NCI-H1930 (cell line): ENCODE data around the gene LCN10.
"Not testable (repeated sequence)": the region's sequence is repeated elsewhere in the genome, so short reads cannot be mapped to it uniquely, and the experiment has no call there.

Source experiments
- DNase-seq, 2 experiments: peaks; one replicate each; lab custom pipeline; 2025; lab: John Stamatoyannopoulos, UW

LCN10 gene

DNA sequence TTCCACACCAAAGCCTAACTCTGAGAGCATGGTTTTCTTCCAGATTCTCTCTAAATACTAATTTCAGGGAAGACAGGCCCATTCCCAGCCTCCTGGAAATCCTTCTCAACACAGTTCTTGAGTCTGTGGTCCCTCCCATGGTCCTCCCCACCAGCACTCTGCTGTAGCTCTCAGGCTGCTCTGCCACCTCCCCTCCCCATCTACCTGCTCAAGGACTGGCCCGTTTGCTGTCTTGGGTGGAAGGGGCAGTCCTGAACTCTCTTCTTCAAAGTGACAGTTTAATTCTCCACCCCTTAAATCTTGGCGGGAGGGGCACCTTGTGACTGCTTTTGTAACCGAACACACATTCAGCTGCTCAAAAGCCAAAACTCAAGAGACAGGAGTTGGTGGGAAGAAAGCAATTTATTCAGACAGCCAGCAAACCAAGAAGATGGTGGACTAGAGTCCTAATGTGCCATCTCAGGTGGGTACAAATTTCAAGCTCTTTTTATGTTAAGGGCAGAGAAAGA is 29.2 kb upstream of the LCN10 start:
- DNase-seq, result no peak

DNA sequence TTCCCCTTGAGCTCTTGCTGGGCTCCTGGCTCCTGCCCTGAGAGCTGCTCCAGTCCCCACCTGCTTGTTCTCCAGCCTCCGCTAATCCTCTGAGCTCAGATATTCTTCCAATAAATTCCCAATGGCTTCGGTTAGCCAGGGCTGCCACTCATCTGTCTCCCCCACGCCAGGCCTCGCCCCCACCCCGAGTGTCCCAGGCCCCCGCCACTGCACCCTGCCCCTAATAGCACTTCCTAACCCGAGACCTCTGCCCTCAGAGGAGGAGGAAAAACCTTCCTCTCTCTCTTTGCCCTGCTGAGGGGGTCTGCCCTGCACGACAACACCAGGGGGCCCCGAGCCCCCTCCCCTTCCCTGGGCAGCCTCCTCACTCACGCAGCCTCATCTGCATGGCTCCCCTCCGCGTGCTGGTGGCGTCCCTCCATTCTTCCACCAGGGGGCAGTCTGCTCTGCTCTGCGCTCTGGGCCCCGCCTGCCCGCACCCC is 27.0 kb upstream of the LCN10 start:
- DNase-seq, result peak; percentile 57 to 78

DNA sequence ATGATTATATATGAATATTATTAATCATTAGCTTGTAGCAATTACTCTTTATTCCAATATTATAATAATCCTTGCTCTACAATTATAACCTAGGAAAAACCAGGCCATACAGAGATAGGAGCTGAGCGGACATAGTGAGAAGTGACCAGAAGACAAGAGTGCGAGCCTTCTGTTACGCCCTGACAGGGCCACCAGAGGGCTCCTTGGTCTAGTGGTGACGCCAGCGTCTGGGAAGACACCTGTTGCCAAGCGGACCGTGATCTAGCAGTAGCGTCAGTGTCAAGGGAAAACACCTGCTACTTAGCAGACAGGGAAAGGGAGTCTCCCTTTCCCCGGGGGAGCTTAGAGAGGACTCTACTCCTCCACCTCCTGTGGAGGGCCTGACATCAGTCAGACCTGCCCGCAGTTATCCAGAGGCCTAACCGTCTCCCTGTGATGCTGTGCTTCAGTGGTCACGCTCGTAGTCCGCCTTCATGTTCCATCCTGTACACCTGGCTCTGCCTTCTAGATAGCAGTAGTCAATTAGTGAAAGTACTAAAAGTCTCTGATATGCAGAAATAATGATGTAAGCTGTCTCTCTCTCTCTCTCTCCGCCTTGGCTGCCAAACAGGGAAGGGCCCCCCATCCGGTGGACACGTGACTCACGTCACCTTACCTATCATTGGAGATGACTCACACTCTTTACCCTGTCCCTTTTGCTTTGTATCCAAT is 23.8 kb upstream of the LCN10 start:
- peak; percentile 39 to 61 for DNase-seq

DNA sequence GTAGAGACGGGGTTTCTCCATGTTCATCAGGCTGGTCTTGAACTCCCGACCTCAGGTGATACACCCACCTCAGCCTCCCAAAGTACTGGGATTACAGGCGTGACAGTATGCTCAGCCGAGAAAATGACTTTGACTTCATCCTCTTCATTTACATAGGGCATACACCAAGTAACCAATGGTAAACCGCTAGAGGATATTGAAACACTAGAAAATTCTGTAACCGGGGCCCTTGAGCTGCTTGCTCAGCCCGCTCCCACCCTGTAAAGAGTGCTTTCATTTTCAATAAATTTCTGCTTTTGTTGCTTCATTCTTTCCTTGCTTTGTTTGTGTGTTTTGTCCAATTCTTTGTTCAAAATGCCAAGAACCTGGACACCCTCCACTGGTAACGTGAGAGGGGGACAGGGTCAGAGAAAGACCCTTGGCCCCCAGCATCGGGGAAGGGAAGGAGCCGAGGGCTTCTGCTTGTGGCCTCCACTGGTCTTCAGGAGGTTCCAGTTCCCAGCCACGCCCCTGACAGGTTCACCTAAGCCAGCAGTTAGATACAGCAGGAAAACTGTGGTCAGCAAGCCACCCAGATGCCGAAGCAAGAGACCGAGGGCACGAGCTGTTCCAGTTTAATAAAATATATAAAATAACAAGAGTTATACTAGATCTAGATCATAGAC is 23.1 kb upstream of the LCN10 start:
- not testable (repeated sequence) for DNase-seq

DNA sequence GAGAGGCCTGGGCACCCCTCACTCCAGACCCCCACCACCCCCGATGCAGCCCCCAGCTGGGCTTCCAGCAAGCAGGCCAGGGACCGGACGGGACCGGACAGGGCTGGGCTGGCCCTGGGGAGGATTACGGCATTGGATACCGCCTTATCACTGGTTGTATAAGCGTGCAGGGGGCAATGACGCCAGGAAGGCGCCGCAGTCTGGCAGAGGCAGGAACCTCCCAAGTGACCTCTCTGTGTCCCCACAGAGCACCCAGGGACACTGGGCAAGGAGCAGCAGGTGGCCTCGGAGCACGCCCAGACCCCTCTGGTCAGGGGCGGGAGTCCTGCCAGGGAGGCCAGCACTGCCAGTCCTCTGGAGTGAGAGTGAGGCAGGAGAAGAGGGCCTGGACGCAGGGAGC is 22.3 kb upstream of the LCN10 start:
- no peak for DNase-seq

DNA sequence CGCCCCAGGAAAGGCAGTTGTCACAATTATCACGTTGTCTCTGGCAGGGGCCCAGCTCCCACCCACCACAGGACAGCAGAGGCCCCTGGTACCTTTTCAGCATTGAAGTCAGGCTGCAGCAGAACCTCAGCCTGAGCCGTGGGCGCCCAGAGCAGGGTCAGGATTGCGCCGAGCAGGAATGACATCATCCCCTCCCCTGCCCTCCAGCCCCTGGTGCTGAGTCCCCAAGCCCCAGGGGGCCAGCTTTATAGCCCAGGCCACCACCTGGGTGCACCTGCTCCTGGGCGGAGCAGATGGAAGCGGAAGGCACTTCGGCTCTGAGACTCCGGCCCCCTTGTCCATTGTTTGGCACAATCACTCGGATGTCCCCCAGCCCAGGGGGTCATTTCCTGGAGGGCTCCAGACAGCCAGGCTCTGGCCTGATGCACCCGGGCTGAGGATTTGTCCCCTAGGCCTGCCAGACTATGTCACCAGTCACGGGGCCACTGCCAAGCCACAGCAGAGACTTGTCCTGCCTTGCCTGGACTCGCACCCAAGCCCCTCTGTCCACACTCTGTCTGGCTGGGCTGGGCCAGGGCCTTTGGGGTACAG is 21.7 kb upstream of the LCN10 start, which contains the start of gene LCN15:
LCN15 (minus strand) TSS at position 218 of the 591 bp plus-strand sequence; CDS start at position 188, 30 bp downstream.
- no peak for DNase-seq

DNA sequence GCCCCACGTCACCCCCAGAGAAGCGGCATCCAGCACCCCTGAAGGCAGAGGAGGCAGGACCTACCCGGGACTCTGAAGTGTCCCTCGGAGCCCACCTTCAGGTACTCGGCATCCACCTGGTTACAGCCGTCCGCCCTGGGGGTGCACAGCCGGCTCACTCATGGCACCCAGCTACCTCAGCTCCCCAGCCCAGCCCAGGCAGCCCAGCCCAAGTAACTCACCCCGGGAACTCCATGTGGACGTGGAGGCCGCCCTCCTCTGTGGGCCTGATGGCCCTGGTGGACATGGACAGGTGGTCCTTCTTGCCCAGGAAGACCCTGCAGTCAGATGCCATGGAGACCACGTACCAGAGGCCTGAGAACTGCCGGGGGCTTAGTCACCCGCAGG is 20.9 kb upstream of the LCN10 start:
- DNase-seq, result no peak

DNA sequence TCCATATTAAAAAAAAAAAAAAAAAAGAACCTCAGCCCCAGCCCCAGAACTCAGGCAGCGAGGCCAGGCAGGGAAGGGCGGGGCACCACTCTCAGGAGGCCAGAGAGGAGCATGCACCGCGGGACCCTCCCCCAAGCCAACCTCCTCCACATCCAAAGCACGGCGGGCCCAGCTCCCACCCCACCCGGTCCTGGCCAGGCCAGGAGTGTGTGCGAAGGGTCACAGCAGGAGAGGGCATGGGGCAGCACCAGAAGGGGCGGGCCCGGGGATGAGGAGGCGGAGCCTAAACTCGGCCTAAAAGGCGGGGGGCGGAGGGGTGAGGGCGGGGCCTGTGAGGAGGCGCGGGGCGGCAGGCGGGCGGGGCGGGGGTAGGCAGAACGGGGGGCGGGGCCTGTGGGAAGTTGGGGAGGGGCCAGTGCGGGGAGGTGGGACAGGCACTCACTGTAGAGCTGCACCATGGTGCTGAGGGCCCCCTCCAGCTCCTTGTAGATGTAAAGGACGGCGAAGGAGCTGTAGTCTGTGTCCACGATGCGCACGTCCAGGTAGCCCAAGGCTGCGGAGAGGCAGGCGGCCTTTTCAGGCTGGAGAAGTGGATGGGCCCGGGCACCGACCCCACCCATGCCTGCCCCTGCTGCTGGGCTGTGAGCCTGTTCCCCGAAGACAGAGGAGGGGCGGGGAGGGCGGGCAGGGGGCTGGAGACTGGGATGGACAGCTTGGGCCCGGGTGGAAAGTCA is 20.3 kb upstream of the LCN10 start:
- peak in 1 of 2 experiments; percentile 32 for DNase-seq

DNA sequence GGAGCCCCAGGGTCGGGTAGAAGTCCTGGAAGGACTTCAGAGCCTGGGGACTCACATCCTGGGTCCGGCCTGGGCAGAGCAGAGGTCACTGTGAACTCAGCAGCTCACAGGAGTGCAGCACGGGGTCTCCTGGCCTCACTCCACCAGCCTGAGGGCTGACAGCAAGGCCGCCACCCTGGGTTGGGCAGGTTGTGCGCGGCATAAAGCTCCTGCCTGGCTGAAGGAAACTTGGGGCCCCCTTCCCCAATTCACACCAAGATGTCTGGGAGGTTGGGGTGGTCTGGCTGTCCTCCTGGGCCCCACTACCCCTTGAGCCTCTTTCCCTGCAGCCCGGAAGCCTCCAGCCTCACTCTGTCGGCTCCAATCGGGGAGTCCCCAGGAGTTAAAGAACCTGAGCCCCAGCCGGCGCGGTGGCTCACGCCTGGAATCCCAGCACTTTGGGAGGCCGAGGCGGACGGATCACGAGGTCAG is 19.5 kb upstream of the LCN10 start:
- no peak for DNase-seq

DNA sequence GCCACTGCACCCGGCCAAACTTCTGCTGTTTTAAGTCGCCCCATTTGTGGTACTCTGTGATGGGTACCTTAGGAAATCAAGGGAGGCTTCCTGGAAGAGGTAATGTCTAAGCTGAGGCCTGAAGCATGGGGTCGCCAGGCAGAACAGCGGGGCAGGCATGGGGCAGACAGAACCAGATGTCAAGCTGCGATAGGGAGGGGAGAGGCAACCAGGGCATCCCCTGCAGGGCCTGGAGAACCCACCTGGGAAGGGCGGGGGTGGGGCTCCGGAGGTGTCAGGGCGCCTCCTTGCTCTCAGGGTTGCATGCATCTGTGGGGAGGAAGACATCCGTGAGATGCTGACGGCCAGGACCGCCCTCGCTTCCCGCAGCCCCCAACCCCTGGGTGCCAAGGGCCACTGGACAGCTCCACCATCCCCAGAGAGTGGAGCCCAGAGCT is 18.8 kb upstream of the LCN10 start:
- no peak for DNase-seq

DNA sequence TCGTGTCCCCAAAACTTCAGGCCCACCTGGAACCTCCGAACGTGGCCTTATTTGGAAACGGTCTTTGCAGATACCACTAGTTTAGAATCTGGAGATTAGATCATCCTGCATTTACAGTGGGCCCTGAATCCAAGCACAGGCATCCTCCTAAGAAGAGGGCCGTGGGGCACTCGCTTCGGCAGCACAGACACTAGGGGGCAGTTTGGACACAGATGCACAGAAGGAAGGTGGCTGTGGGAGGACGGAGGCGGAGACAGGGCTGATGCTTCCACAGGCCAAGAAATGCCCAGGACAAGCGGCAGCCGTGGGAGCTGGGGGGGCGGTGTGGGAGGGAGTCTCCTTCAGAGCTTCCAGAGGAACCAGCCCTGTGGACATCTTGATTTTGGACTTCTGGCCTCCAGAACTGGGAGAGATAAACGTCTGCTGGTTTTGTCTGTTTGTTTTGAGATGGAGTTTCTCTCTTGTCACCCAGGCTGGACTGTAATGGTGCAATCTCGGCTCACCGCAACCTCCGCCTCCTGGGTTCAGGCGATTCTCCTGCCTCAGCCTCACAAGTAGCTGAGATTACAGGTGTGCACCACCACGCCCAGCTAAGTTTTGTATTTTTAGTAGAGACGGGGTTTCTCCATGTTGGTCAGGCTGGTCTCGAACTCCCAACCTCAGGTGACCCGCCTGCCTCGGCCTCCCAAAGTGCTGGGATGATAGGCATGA is 18.2 kb upstream of the LCN10 start:
- DNase-seq, result peak; percentile 32 to 43

DNA sequence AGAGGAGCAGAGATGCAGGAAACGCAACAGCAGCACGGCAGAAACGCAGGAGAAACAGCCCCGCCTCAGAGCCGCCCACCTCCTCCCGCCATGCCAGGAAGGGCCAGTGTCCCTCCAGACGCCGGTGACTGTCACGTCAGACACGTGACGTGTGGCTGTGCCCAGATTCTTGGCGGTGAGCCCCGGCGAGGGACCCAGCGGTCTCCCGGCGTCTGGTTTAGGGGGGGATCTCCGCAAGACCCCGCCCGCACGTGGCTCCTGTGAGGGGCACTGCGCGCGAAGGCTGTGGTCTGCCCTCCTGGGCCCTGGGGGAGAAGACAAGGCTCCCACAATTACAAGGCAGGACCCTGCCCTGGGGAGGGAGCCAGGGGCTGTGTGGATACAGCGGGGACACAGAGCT is 17.7 kb upstream of the LCN10 start:
- DNase-seq, result no peak

DNA sequence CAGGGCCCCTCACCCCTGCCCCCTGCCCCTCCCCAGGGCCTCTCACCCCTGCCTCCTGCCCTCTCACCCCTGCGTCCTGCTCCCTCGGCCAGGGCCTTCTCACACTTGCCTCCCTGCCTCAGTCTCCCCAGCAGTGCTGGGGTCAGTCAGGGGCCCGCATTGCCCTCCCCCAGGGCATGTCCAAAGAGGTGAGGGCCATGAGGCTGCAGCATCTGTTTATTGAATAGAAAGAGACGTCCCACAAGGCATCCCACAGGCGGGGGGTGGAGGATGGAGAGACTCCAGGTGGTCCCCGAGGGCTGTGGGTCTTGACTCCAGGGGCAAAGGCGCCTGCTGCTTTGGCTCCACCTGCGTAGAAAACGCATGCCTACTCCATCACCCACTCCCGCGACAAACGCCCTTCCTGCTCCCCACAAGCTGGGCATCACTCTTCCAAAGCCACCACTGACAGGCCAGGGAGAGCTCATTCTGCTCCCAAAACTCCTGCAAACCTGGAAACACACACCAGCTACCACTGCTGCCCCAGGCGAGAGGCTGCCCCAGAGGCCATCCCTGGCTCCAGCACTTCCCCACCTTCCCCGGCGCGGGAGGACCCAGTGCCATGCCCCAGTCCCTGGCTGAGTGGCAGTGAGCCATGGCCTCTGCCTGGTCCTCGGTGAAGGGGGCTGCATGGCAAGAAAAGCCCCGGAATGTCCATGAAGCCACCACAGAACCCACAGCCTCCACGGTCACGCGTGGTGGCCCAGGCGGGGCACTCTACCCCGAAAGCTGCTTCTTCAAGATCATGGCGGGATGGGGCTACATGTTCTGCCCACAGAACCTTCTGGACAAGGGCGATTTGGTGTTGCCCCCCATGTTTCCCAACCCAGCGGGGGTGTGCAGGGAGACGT is 16.9 kb upstream of the LCN10 start:
- no peak for DNase-seq

DNA sequence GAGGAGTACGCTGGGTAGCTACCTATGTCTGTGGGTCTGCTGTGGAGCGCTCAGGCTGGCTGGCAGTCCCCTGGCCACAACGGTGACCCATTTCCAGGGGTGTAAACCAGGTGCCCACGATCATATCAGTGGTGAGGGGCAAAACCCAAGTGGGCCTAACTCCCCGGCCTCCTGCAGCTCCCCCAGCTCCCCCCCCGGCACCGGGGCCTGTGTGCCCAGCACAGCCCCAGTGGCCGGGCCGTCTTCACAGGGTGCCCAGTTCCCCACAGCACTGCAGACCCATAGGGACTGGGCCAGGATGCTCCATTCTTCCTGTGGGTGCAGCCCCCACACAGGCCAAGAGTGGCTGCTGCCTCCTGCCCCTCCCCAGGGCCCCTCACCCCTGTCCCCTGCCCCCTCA is 16.3 kb upstream of the LCN10 start:
- DNase-seq, result no peak

DNA sequence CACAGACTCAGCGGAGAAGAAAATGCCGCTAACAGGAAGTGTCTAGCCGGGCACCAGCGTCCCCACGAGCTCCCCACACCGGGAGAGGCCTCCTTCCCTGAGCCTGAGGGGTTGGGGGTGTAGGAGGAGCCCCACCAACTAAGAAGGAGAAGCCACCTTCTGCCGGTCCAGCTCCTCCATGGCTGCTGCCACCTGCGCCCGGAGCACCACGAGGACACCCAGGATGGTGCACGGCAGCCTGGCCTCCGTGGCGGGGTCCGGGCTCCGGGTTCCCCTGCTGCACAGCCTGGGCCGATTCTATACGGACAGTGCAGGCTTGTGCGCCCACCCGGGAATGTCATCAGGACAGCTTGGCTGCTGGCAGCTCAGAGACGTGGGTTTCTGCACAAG is 15.0 kb upstream of the LCN10 start:
- DNase-seq, result no peak

DNA sequence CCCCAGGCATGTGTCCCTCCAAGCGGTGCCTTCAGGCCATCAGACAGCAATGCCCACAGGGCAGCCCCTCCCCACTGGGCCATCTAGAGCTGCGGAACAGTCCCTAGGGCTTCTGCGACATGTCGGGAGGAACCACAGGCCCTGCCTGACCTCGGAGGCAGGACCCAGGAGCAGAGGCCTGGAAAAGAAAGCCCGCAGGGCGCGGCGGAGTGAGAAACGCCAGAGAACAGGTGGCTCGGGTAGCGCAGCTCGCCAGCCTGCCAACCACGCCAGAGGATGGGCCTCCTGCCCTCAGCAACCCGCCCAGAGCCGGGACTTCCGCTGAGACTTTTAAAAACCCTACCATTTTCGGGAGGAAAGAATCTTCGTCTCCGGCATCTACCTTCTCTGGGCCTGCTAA is 14.6 kb upstream of the LCN10 start:
- DNase-seq, result no peak

DNA sequence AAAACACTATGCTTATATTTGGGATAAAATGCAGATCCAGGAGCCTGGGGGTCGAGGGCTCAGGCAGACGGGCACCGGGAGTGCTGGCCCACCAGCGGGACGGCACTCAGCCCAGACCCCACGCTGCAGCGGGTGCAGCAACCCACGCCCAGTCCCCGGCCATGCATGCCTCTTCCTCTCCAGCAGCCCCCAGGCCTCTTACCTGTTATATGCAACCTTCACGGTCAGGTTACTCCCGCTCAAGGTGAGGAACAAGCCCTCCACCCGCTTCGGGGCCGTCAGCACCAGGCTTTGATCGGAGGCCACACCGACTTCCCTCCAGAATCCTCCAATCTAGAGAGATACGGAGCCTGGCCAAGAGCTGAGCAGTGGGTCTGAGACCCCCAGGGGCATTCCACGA is 14.1 kb upstream of the LCN10 start:
- DNase-seq, result no peak

DNA sequence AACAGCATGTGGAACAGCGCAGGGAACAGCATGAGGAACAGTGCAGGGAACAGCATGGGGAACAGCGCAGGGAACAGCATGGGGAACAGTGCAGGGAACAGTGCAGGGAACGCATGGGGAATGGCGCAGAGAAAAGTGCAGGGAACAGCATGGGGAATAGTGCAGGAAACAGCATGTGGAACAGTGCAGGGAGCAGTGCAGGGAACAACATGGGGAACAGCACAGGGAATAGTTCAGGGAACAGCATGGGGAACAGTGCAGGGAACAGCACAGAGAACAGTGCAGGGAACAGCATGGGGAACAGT is 13.3 kb upstream of the LCN10 start:
- DNase-seq, result no peak

DNA sequence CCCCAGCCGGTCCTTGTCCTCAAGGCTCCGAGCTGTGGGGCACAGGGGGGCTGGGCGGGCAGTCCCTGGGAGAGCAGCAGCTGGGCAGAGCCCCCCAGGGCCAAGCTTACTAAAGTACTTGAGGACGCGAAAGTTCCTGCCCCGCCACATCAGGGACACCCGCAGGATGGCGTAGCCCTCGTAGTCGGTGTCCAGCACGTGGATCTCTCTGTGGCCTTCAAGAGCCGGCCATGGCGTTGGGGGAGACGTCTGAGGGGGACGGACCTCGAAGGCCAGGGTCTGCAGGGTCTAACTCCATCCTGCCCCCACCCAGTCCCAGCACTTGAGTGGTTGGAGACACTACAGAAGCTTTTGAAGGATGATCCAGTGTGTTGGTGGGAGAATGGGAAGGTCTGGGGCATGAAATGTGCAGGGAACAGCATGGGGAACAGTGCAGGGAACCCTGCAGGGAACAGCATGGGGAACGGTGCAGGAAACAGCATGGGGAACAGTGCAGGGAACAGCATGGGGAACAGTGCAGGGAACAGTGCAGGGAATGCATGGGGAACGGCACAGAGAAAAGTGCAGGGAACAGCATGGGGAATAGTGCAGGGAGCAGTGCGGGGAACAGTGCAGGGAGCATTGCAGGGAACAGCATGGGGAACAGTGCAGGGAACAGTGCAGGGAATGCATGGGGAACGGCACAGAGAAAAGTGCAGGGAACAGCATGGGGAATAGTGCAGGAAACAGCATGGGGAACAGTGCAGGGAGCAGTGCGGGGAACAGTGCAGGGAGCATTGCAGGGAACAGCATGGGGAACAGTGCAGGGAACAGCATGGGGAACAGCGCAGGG is 12.8 kb upstream of the LCN10 start:
- DNase-seq, result not testable (repeated sequence)
